HG02798 (cell line): ENCODE results near the gene IGF2R.
"Not testable (repeated sequence)": the region's sequence is repeated elsewhere in the genome, so short reads cannot be mapped to it uniquely, and the experiment has no call there.

Source experiments
- ATAC-seq: cut with Tn5 transposase; IDR thresholded peaks from one replicate; pipeline ENCODE4 v1.9.1; 2021; ENCODE audit warnings: mild to moderate bottlenecking; ENCODE audit not compliant: unreplicated experiment, poor library complexity

The IGF2R gene

DNA sequence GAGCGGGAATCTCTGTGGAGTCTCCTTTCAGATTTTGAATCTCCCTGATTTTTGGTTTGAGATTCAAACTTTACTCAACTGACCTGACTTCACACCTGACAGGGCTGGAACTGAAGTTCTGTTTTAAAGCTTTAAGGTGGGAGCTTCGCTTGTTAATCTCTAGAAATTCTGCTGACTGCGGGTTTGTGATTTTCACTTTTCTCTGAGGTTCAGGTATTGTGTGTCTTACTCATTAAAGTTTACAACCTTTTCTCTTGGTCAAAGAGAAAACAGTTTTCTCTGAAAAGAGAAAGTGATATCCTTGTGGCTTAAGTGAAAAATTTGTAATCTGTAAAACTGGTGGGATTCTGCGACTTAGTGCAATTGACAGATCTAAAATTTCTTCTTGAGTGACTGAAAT lies 20.7 kb upstream of the IGF2R start:
- no peak for ATAC-seq

DNA sequence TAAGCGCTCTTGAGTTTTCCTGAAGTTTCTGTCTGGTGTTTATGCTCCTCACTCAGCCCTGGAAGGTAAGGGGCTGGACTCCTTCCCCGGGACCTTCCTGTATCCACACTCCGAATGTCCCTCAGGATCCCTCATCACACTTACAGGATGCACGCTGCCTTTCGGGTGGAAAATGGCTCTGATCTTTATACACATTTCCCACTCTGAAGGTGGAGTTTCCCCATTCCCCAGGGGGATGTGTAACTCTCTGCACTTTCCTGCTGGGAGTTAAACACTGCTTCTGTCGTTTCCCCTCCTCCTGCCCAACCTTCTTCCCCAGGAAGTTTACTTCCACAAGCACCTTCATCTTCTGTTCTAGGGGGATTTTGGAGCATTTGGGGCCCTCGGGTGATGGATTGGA lies 17.1 kb upstream of the IGF2R start:
- no peak for ATAC-seq

DNA sequence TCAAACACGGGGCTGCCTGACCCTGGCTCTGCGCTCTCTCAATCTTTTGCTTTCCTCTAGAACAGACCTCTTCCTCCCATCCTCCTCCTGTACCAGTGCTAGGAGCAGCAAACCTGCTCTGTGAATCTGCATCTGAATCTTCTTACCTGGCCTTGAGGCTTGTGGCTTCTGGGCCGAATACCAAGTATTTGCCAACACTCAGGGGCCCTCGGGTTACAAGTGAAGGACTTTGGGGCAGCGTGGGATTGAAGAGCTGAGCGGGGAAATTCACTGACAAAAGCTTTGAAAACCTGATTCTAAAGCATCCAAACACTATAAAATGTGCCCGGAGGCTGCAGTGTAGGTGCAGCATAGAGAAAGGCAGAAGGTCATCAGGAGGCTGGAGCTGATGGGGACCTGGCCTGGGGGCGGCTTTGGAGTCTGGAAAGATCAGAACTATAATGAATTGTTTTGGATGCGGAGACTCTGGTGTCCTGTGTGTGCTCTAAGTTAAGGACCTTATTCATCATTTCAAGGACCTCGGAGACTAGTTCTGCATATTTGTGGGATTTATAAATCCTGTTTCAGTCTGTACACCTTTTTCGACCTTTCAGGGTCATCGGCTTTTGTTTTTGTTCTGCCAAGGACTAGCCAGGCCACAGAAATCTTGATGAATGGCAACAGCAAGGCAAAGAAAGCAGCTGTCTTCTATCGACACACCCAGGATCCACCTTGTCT lies 16.4 kb upstream of the IGF2R start:
- ATAC-seq: no peak

DNA sequence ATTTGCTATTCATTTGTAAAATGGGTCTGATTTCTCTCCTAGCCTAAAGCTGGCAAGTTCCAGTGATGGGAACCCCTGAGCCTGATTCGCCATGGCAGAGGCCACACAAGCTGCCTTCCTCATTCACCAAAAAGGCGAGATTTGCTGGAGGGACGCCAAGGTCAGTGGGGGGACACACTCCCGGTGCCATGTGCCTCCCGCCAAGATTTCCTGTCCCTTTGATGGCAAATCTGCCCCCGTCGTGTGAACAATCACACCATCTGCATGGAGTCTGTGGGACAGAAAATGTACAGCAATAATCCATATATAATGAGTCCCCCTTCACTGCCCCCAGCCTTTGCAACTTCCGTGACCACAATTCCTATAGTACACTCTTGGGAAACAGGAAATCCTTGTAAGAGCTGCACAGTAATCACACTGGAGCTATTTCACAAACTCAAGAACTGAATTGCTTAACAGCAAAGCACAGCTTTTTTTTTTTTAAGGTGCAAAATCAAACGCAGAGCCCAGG lies 15.7 kb upstream of the IGF2R start:
- no peak for ATAC-seq

DNA sequence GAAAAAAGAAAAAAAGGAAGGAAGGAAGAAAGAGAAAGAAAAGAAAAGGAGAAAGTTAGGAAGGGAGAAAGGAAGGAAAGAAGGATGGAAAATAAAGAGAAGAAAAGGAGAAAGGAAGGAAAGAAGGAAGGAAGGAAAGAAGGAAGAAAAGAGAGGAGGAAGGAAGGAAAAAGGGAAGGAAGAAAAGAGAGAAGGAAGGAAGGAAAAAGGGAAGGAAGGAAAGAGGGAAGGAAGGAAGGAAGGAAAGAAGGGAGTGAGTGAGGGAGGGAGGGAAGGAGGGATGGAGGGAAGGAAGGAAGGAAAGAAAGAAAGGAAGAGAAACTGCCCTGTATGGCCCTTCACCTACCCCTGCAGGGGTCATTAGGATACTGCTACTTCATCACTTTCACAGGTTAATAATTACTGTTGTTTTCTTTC lies 12.9 kb upstream of the IGF2R start:
- no peak for ATAC-seq

DNA sequence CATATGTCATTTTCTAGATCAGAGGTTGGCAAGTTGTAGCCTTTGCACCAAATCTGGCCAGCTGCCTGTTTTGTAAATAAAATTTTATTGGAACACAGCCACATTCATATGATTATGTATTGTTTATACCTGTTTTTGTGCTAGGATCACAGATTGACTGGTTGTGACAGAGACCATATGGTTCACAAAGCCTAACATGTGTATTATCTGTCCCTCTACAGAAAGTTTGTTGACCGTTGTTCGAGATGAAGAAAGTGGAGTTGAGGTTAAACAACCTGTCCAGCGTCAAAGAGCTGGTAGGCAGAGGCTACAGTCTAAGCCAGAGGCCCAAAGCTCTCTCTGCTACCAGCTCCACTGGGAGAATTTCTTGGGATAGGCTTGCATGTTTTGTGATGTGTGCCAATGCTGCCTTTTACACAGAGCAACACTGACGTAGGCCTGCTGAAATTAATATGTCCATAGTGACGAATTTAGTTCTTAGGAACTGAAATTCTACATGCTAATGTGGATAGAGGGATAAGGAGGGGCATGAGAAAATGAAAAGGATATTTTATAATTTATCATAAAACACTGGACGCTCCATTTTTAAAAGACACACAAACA lies 11.7 kb upstream of the IGF2R start:
- no peak for ATAC-seq

DNA sequence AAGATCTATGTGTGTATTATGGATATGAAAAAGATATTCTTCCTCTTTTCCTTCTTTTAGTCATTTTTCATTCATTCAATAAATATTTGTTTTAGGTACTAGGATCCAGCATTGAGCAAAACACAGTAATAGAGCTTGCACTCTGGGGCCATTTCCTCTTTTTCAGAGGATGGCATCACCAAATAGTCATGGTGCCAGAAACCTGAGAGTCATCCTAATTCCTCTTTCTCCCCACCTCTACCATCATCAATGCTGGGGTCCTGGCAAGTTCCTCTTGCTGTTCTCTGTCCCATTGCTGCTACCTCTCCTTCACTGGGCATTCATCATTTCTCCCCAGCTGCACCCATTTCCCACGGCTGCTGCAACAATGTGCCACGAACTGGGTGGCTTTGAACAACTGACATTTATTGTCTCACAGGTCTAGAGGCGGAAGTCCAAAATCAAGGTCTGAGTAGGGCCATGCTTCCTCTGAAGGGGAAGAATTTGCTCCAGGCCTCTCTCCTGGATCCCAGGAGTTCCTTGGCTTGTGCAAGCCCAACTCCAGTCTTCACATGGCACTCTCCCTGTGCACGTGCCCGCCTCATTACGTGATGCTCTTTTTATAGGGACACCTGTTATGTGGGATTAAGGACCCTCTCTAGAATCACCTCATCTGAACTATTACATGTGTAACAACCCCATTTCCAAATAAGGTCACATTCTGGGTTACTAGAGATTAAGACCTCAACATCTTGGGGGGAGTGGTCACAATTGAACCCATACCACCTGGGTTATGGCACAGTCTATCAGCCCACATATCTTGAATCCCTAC lies 9.5 kb upstream of the IGF2R start:
- ATAC-seq: peak; percentile 66

DNA sequence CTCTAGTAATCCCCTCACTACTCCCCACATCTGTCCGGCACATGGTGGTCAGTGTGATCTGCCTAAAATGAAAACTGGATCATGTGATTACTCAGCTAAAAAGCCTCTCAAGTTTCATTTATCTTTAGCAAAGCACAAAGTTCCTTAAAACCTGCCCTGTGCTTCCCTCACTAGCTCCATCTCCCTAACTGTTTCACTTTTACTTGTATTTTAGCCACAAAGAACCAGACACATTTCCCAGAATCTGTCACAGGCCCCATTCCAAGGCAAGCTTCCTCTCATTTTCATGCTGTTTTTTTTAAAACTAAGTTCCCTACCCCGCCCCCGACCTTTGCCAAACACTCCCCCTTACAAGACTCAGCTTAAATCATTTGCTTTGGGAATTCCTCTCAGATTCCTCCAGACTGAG lies 8.9 kb upstream of the IGF2R start:
- ATAC-seq: no peak

DNA sequence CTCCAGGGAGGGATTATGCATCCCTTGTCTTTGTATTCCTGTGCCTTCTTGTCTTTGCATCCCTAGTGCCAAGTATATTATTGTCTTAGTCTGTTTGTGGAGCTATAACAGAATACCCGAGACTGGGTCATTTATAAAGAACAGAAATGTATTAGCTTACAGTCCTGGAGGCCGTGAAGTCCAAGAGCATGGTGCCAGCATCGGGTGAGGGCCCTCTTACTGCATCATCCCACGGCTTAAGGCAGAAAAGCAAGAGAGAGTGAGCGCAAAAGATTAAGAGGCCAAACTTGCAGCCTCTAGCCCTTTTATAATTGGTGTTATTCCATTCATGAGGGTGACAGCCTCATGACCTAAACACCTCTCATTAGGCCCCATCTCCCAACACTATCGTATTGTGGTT lies 8.4 kb upstream of the IGF2R start:
- no peak for ATAC-seq

DNA sequence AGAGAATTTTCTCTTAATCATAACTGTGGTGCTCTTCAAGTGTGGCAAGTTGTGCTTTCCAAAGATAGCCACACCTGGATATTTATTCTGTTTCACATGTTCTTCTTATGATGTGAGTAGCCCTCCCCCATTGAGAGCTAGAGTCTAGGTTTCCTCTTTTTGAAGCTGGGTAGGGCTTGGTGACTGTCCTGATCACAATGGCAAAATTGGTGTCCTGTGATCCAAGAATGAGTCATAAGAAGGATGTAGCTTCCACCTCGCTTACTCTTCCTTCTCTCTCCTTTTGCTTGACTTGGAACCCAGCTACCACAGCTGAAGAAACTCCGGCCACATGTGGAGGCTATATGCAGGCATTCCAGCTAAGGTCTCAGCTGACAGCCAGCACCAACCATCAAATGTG lies 7.4 kb upstream of the IGF2R start:
- no peak for ATAC-seq

DNA sequence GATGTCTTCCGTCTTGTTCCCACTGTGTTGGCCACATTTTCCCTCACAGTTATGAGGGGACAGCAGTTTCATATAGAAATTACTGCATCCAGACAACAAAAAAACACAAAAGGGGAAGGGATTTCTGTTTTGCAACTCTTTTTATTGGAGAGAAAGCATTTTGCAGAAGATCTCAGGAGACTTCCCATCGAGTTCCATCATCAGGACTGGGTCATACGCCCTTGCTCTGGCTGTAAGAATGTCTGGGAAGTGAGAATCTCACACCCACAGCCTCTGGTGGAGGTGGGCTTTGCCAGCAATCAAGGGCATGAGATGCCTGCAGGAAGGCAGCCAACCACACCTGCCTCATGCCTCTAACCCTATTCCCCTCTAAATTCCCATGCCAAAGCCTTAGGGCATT lies 5.8 kb upstream of the IGF2R start:
- ATAC-seq: no peak

DNA sequence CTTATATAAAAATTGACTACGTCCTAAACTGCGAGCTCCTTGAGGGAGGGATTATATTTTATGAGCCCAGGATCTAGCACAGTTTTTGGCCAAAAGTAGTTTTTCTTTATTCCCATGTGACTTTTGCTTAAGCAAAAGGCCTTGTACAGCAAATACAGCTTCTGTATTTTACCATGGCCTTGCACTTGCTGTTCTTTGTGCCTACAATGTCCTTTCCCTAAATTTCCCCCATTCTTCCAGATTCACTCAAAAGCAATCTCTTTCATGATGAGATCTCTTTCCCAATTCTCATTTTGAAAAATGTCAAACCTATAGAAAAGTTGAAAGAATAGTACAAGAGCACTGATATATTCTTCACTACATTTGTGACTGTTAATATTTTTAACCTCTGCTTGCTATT lies 4.8 kb upstream of the IGF2R start:
- ATAC-seq: no peak

DNA sequence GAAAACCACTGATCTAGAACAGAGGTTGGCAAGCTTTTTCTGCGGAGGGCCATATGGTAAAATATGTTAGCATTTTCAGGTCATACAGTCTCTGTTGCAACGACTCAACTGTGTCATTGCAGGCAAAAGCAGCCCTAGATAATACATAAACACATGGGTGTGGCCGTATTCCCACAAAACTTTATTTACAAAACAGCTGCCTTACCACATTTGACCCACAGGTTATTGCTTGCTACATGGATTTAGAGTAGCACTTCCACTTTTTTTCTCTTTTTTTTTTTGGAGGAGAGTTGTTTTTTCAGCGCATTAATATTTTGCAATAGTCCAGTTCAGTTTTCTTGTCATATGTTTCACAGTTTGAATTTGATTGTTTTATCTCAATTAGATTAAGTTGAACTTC lies 2.5 kb upstream of the IGF2R start:
- ATAC-seq: no peak

DNA sequence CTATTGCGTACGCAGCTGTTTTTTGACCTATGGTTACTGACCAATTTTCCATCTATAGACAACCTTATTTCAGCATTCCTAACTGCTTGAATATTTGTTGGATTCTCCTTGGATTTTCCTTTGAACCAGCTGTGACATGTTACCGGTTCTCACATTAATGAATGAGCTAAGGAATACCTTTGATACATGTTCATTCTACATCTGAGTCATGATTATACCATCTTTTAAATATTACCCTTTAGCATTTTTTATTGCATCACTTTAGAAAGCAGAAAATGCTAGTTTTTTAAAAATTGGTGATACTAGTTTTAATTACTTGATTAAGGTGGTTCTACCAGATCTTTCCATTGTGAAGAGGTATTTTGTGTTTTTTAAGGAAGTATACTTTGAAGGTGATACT lies 1.9 kb upstream of the IGF2R start:
- ATAC-seq: no peak

DNA sequence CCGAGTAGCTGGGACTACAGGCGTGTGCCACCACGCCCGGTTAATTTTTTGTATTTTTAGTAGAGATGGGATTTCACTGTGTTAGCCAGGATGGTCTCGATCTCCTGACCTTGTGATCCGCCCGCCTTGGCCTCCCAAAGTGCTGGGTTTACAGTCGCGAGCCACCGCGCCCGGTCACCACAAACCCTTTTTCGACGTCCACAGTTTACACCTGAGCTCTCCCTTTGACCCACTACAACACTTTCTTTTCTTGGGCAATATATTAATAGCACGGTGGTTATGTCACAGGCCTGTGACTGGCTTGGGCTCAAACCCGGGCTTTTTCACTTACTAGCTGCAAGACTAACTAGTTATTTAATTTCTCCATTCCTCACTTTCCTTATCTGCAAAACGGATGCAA lies 1.3 kb upstream of the IGF2R start:
- ATAC-seq: not testable (repeated sequence)

DNA sequence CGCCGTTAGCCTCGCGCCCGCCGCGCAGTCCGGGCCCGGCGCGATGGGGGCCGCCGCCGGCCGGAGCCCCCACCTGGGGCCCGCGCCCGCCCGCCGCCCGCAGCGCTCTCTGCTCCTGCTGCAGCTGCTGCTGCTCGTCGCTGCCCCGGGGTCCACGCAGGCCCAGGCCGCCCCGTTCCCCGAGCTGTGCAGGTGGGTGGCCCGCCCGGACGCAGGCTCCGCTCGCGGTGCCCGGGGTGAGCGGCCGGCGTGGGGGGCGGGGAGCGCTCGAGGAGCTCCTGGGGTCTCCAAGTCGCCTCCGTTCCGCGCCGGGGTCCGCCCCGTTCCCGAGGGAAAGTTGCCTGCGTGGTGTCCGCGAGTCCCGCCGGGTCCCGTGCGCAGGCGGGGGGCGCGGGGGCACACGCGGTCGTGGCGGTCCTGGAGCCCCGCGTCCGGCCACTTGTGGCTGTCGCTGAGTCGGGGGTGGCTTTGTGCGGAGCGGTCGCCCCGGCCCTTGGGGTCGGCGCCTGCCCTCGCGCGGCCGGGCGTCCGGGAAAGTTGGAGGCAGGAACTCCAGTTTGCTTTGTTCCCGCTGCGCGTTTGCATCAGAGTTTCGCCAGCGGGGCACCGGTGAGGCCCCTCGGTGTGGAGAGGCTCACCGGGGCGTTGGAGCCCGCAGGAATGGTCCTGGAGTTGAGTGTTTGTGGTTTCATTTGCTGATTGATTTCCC lies 476 bp downstream of the IGF2R start:
- peak; percentile 33 for ATAC-seq

DNA sequence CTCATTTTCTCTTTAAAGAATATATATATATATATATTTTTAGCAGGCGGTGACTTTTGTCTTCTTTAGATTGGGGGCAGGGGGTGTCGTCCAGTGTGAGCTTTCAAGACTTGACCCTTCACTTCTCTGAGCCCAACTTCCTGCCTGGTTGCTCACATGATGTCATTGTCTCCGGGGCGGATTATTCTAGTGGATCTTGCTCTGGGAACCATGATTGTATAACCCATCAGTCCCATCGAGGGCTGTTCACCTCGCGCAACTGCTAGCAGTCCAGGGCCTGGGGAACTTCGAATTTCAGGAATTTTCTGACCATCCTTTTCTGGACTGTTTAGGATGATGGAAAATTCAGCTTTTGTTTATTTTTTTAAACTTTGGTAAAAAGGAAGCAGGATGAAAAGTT lies 1.0 kb downstream of the IGF2R start:
- ATAC-seq: peak; percentile 28

DNA sequence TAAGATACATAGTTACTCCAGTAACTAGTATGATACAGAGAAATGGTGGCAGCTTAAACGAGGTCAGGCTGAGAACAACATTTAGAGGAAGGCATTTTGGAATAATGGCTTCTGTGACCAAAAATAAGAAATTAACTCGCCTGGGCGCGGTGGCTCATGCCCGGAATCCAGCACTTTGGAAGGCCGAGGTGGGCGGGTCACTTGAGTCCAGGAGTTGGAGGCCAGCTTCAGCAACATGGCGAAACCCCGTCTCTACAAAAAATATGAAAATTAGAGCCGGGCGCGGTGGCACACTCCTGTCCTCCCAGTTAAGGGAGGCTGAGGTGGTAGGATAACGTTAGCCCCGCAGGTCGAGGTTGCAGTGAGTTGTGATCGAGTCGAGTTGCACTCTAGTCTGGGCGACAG lies 1.8 kb downstream of the IGF2R start:
- no peak for ATAC-seq

DNA sequence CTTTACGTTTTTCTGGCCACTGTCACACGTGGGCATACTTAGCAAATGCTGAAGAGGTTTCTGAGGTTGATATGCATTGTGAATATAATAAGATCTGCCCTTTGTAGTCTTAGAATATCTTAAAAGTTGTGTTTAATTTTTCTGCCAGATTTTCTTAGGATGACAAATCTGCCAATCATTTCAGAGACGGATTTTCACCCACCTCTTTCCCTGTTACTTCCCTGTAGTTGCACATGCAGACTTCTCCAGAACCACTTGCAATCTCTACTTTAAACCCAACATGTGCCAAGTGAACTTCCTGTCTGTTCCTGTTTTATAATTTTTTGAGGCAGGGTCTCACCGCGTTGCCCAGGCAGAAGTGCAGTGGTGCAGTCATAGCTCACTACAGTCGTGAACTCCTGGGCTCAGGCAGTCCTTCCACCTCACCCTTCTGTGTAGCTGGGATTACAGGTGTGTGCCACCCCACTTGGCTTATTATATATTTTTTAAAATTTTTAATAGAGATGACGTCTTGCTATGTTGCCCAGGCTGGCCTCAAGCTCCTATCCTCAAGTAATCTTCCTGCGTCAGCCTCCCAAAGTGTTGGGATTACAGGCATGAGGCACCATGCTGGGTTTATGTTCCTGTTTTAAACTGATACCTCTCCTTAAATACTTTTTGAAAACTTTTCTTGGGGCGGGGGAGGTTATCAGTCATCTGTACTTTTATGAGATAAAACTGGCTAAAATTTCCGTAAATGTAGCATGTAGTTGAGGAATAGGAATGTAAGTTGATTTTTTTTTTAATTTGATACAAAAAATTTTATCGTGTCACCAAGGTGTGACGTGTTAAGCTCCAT lies 2.7 kb downstream of the IGF2R start:
- no peak for ATAC-seq
